Measurements from ENCODE around the gene PNPLA2. TPM values are rescaled to one million over a fixed set of nuclear protein-coding genes. Genes with fewer than 3 reads are reported as not detected.

Gene PNPLA2
- total and polyA plus RNA-seq, 10 of the 15 experiments (the other 5 are each of a cell fraction or from before 2014, with no cell fraction given) = 0.19 to 34.0 (median 8.1) TPM

- no peak for TF ChIP-seq BHLHE40 (IDR thresholded peaks at IDR 0.05; ENCODE audit: borderline replicate concordance in 1 of 2, low read depth in 2 of 2, low read length in 1 of 2)
- TF ChIP-seq SIN3A (IDR thresholded peaks at IDR 0.05; ENCODE audit: low read depth, low read length) = no peak
- TF ChIP-seq NFYB (IDR thresholded peaks at IDR 0.05; ENCODE audit: insufficient read depth, low read depth, low read length) = no peak
- TF ChIP-seq MYC (IDR thresholded peaks at IDR 0.05; ENCODE audit: insufficient read depth, insufficient read length, insufficient replicate concordance, low read length, severe bottlenecking) = no peak
- TF ChIP-seq BMI1 (IDR thresholded peaks at IDR 0.05; ENCODE audit: borderline replicate concordance) = no peak
- no peak for TF ChIP-seq GABPA (IDR thresholded peaks at IDR 0.05; ENCODE audit: low read depth)
- TF ChIP-seq HSF1 (IDR thresholded peaks at IDR 0.05; ENCODE audit: low read depth, low read length) = no peak
- TF ChIP-seq RUNX3 (IDR thresholded peaks at IDR 0.05; ENCODE audit: low read length) = no peak
- no peak for TF ChIP-seq SREBF2 (IDR thresholded peaks at IDR 0.05; ENCODE audit: low read length)
- TF ChIP-seq ASH2L (IDR thresholded peaks at IDR 0.05; ENCODE audit: borderline replicate concordance, low read depth) = no peak
- no peak for TF ChIP-seq MLLT1 (IDR thresholded peaks at IDR 0.05)
- no peak for TF ChIP-seq IRF4 (IDR thresholded peaks at IDR 0.05; ENCODE audit: low read depth, low read length)
- no peak for TF ChIP-seq TCF12 (IDR thresholded peaks at IDR 0.05; ENCODE audit: low read depth, low read length)
These were observed 42.0 kb upstream of the PNPLA2 start (continued) for GRCh38 chr11:776561-777287.

Data from GM12878 (cell line).